Activated CD8-positive, alpha-beta memory T cell treated with anti-CD3 and anti-CD28 coated beads, Interleukin-2, amount 50 U/mL, for 4 hours (primary cell): Measurements from ENCODE around the gene FAM228A.
"Not testable (repeated sequence)": the region's sequence is repeated elsewhere in the genome, so short reads cannot be mapped to it uniquely, and the experiment has no call there.

Source experiments
- DNase-seq: peaks from one replicate; pipeline ENCODE4 v3.0.0-alpha.2; 2020

The FAM228A gene

GRCh38 chr2:24191848-24192247 is 17.0 kb downstream of the FAM228A start:
- no peak for DNase-seq

GRCh38 chr2:24197213-24197612 is 22.4 kb downstream of the FAM228A start:
- not testable (repeated sequence) for DNase-seq

- no peak for DNase-seq
Observed at GRCh38 chr2:24199968-24200590, 25.2 kb downstream of the FAM228A start.

DNA sequence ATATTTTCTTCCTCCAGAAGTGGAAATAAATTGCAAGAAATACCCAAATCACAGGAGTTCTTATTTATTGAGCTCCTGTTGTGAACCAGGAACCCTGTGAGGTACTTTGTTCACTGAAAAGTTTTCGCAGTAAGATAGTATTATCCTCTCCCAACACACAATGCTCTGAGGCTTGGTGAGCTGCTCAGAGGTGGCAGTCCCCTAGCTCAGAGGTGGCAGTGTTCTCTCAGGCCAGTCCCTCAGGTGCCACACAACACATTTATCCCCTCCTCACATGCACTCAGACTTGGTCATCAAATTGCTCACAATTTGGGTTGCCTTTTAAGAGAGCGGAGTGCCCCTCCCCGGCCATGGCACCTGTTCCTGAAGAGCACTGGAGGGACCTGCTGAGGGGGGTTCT is 25.9 kb downstream of the FAM228A start:
- no peak for DNase-seq

DNA sequence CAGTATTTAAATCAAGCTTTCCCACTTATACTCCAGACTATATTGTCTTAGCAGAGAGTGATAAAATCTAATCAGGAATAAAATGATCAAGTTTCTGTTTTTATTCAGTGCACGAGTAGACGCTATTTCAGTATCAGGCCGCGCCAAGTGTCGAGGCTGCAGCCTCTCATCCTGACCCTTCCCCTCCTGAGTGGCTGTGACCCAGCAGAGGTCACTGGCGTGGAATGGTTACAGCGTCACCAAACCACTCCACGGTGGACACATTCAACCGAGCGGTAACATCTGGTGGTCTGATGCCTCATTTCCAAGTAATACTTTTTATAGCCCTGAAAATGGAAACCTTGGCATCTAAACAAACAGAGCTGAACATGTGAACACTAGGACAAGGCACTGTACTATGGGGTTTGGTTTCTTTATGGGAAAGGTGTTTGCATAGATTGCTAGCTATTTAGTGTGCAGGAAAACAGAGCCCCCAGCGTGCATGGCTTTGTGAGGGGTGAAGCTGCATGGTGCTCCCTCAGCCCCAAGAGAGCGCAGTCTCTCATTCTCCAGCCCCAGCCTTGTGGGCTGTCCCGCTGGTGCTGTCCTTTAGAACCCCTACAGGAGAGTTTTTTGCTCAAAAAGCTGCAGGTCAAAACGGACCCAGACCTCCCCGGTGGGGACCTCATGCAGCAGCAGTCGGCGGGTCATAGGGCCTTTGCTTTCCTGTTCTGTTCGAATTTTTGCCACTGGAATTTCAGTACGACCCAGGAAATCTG is 28.4 kb downstream of the FAM228A start:
- no peak for DNase-seq

GRCh38 chr2:24203787-24204150 is 28.9 kb downstream of the FAM228A start:
- no peak for DNase-seq

DNA sequence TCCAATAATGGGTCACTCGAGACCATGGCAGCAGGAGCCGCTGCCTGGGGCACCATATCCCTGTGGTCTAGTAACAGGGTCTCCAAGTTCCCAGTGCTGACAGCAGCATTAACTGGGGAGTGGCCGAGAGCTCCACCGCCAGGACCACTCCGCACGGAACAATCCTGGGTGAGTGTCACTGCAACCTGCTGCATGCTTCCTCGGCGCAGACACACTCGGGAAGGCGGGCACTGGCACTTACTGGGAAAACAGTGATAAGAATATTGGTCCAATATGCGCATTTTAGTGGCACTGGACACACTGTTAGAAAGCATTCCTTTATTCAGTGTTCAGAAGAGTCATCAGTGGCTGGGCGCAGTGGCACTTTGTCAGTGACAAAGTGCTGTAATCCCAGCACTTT is 29.7 kb downstream of the FAM228A start:
- no peak for DNase-seq

DNA sequence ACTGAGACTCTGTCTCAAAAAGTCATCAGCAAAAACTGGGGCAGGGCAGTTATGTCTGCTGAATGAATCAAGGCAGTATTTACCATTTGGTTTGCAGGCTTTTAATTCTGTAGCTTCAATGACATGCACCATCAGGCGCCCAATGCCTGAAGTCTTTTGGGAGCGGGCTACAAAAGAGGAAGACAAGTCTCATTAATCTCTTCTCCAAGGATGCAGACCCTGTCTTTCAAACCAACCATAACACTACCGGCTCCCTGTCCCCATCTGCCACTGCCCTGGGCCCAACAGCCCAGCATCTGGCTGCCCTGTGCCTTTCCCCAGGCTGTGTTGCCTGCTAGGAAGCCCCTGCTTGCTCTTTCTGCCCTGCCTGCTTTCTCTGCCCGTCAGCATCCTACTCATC is 30.3 kb downstream of the FAM228A start:
- no peak for DNase-seq

DNA sequence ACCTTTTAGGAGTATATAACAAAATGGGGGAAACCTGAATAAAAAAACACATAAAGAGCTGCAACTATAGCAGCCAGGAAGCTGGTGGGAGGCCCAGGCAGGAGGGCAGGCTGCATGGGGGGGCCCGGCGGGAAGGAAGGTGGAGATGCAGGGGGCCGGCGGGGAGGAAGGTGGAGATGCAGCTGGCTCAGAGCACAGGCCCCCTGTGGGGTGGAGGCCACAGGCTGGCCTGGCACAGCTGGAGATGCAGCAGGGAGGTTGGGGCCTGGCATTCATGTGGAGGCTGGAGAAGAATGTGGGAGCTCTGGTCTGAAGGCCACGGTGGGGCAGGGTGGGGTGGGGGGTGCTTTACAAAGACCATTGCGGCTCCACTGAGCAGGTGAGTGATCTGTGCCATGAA is 31.4 kb downstream of the FAM228A start:
- no peak for DNase-seq

DNA sequence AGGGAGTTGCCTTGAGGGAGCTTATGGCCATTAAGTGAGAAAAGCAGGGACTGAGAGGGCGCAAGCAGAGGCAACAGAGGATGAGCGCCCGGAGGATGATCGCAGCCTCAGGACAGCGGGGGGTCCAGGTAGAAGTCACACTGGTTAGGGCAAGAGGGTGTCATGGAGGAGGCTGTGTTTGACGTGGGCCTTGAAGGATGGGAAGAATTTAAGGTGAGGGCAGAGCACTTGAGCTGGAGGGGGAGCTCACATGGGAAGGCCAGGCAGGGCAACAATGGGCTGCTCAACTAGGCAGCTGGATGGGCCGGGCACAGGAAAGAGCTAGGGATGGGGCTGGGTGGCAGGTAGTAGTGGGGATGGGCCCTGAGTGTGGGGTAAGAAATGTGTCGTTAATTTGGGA is 31.9 kb downstream of the FAM228A start:
- DNase-seq: no peak

- DNase-seq: no peak
Observed at GRCh38 chr2:24207359-24207758, 32.5 kb downstream of the FAM228A start.

GRCh38 chr2:24208490-24208889 is 33.6 kb downstream of the FAM228A start:
- no peak for DNase-seq

DNA sequence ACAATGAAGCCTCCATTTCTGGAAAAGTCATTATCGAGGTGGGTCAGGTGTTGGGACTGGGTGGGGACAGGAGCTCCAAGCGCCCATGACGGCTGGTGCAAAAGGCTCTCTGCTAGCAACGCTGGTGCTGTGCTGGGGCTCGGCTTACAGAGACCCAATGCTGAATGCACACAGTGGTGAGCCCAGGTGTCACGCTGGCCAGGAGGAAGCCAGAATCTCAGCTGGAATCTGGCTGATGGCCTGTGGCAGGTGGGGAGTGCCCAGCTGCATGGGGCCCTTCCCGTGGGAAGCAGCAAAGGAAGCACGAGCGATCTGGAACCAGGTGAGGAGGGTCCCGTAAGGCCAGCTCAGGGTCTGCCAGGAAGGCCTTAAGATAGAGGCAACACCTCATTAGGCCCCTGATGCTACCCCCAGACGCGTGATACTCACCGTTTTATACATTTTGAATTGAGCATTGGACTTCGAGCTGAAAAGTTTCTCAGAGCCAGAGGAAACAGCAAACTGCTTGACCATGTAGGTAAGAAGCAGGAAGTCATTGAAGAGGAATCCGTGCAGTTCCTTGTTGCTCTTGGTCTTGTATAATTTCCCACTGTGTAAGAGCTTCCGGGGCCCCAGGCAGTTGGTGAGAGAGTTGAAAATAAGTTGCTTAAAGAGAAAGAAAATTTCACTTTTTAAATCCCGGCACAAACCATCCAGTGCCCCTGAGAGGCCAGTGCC is 34.7 kb downstream of the FAM228A start:
- DNase-seq: no peak

GRCh38 chr2:24210106-24210455 is 35.2 kb downstream of the FAM228A start:
- DNase-seq: no peak

DNA sequence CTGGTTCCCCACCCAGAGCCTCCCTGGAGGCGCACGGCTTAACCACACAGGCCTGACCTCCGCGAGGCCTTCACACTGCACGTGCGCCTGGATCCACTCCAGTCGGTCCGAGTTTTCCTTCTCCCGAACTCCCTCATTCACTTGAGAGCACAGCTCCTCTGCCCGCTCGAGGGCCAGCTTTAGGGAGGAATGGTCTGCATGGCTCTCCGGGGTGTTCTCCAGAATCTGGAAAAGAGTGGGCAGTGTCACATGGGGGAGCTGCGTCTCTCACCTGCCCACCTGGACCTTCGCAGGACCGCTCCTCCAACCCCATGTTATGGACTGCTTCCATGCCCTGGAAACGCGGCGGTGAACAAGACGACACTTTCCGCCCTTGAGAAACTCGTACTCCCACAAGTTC is 35.9 kb downstream of the FAM228A start:
- no peak for DNase-seq

- no peak for DNase-seq
Observed at GRCh38 chr2:24211408-24211807, 36.6 kb downstream of the FAM228A start.

GRCh38 chr2:24214880-24215279 is 40.0 kb downstream of the FAM228A start:
- no peak for DNase-seq

DNA sequence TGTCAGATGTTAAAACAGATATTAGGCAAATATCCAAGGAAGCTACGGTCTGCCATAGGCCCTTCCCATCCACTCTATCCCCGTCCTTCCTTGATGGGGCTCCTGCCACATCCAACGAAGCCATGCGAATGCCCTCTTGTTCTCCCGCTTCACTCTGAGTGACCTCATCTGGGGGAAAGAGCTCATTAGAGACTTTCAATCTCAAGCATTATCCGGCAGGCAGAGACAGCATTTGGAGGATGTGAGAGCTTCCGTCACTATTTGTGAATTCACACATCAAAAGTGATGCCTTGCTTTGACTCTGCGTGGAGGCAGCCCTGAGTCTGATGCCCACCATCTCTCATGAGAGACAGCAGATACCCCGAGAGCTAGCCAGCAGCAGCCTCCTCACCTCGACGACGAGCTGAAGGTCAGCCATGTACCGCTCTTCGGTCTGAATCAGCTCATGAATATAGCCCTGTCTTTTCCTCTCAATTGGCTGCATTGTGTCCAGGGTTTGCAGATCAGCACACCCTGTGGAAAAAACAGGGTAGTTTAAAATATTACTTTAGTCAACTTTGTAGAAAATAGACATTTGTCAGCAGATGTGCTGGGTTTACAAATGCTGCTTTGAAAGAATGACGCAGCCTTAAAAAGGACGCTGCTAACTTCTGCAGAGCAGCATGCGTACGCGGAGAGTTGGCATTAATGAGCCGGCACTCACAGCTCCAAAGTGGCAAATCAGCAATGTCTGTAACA is 45.9 kb downstream of the FAM228A start:
- DNase-seq: no peak

GRCh38 chr2:24221343-24222050 is 46.6 kb downstream of the FAM228A start:
- no peak for DNase-seq

DNA sequence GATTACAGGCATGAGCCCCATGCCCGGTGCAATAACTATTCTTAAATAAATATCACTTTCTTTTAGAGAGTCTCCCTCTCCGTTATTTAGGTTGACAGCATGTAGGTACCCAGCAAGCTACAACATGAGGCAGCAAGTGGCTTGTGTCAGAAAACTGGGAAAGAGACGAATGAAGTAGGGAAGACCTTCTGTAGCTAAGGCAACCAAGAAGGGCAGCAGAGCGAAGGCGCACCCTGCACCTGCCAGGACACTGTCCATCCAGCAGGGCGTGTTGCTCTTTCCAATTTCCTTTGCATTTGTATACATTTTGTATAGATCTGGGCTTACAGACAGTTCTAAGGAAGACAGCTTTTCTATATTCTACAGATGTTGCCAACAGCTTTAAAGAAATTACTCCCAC is 48.1 kb downstream of the FAM228A start:
- no peak for DNase-seq

- no peak for DNase-seq
Observed at GRCh38 chr2:24225499-24226242, 50.8 kb downstream of the FAM228A start.

DNA sequence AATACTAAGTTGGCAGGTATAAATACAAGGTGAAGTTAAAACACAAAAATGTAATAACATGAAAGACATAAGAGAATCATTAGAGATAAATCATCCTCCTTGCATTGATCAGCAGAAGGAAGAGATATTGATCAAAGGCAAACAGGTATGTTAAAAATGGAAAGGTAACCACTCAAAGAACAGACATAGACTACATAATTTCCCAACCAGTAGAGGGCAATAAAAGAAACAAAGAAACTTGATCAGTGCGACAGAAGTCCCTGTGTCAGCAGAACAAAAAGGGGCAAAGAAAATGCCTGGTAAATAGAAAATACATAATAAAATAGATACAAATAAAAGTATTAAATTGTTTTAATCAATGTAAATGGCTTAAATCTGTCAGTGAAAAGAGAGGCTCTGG is 53.6 kb downstream of the FAM228A start:
- DNase-seq: no peak
